MCF 10A (cell line): ENCODE results near the gene OTOL1. TPM values are rescaled to one million over a fixed set of nuclear protein-coding genes. Genes with fewer than 3 reads are reported as not detected.

ENCODE experiments used
- Bru-seq: library from RNA; stranded (reverse); fragments of 400-500 nt; gene quantifications from one replicate; lab custom pipeline; 2021; lab: Mats Ljungman, UMichigan
- BruChase-seq, 2 experiments: library from RNA; stranded (reverse); fragments of 400-500 nt; gene quantifications; one replicate each; lab custom pipeline; 2021; lab: Mats Ljungman, UMichigan
- BruUV-seq: library from RNA; stranded (reverse); fragments of 400-500 nt; replicated peaks from 2 replicates; lab custom pipeline; 2021; lab: Mats Ljungman, UMichigan
- CTCF ChIA-PET: fragments of 300-600 bp; sonication (Branson Sonifier 250); formaldehyde crosslinking; extraction: SDS; loops from one replicate; lab custom pipeline; 2021; ENCODE audit warnings: antibody characterized with exemption, inconsistent platforms; lab: Yijun Ruan, JAX
- POLR2A ChIA-PET: fragments of 300-600, 350-650 bp; sonication (Branson Sonifier 250); formaldehyde crosslinking; extraction: SDS; loops from one replicate; lab custom pipeline; 2020; ENCODE audit warnings: antibody characterized with exemption, inconsistent platforms; lab: Yijun Ruan, JAX
- DNase-seq: peaks from one replicate; pipeline ENCODE4 v3.0.0-alpha.2; 2018; ENCODE audit not compliant: unreplicated experiment
- H3K27ac Mint-ChIP-seq: one replicate; pipeline ENCODE4 v1.8.0; 2022; ENCODE audit warnings: mild to moderate bottlenecking, low read depth, mixed read lengths; ENCODE audit not compliant: unreplicated experiment
- H3K27me3 Mint-ChIP-seq: one replicate; pipeline ENCODE4 v1.8.0; 2022; ENCODE audit warnings: mixed read lengths; ENCODE audit not compliant: insufficient read depth, unreplicated experiment
- H3K36me3 Mint-ChIP-seq: one replicate; pipeline ENCODE4 v1.8.0; 2022; ENCODE audit warnings: mild to moderate bottlenecking, moderate library complexity, mixed read lengths; ENCODE audit not compliant: insufficient read depth, unreplicated experiment
- H3K4me1 Mint-ChIP-seq: one replicate; pipeline ENCODE4 v1.8.0; 2022; ENCODE audit warnings: mixed read lengths; ENCODE audit not compliant: insufficient read depth, unreplicated experiment
- H3K4me3 Mint-ChIP-seq: one replicate; pipeline ENCODE4 v1.8.0; 2022; ENCODE audit warnings: mild to moderate bottlenecking, moderate library complexity, mixed read lengths; ENCODE audit not compliant: unreplicated experiment
- H3K9me3 Mint-ChIP-seq: one replicate; pipeline ENCODE4 v1.8.0; 2022; ENCODE audit warnings: mixed read lengths; ENCODE audit not compliant: unreplicated experiment
- CTCF ChIP-seq: fragments of 200-600 bp; IDR thresholded peaks from one replicate; pipeline ENCODE4 v1.8.0; 2022; ENCODE audit warnings: antibody characterized with exemption, mild to moderate bottlenecking; ENCODE audit not compliant: unreplicated experiment
- intact Hi-C: fragments of 100-400 bp; cut with micrococcal nuclease; formaldehyde crosslinking; loops from 2 replicates; pipeline ENCODE4 v1.14.1; 2022
- long read RNA-seq: library from polyadenylated mRNA; stranded (forward); transcript quantifications from one replicate; pipeline ENCODE4 v2.0.0, GENCODE V29; 2022
- total RNA-seq: library from RNA; stranded (reverse); gene quantifications from 2 replicates; pipeline ENCODE4 v1.2.3, GENCODE V29; 2022

OTOL1 gene
- total RNA-seq (not detected in 2 replicates), Bru-seq, nascent RNA (not detected), BruChase-seq, experiment 1, labeled RNA remaining after a 6-hour chase (percentile 10 among the genes with signal in this experiment), BruChase-seq, experiment 2, labeled RNA remaining after a 2-hour chase (percentile 16 among the genes with signal in this experiment)
- long read RNA-seq: 0 reads

- BruUV-seq: no TSS peak
- ChIA-PET POLR2A (no interaction called here), CTCF (interaction anchor here (0.6 kb wide), 1 partner anchor 146 kb away, joined by 3 read pairs; no protein-coding TSS in a partner anchor)
- DNase-seq: no peak
- no peak within 1 kb of the TSS for H3K4me3 Mint-ChIP-seq
- TF ChIP-seq CTCF: no peak
- H3K9me3 Mint-ChIP-seq: peaks cover 5% of the 10 kb centered on the region
- H3K4me1 Mint-ChIP-seq: peaks cover 16% of the 10 kb centered on the region
- intact Hi-C loops: no loop called here
- no peaks in the 10 kb centered on the region for H3K27me3 Mint-ChIP-seq
- no peak within 1 kb of the TSS for H3K27ac Mint-ChIP-seq
- H3K36me3 Mint-ChIP-seq: no peaks in the 10 kb centered on the region
Observed at GRCh38 chr3:161496508-161496907, at the start of gene OTOL1. TSS of gene OTOL1 (plus strand) at chr3:161496808. CDS start at chr3:161496808, 0 bp downstream.

- no peak for DNase-seq
- Mint-ChIP-seq H3K9me3 (no peaks in the 10 kb centered on the region), H3K4me3 (no peak overlapping the region), H3K27me3 (no peaks in the 10 kb centered on the region), H3K36me3 (no peaks in the 10 kb centered on the region), H3K27ac (no peak overlapping the region), H3K4me1 (no peaks in the 10 kb centered on the region)
- ChIA-PET CTCF (interaction anchor here (0.7 to 1.4 kb wide), 6 partner anchors 18 to 1609 kb away, joined by 3 to 5 read pairs (median 3); no protein-coding TSS in a partner anchor), POLR2A (no interaction called here)
- no TSS peak for BruUV-seq
- no peak for TF ChIP-seq CTCF
- intact Hi-C loops: no loop called here
Observed at GRCh38 chr3:161449785-161450184, 46.8 kb upstream of the OTOL1 start.

GRCh38 chr3:161452179-161452578, 44.4 kb upstream of the OTOL1 start:
- H3K27me3 Mint-ChIP-seq: no peaks in the 10 kb centered on the region
- no peak overlapping the region for H3K4me3 Mint-ChIP-seq
- no TSS peak for BruUV-seq
- intact Hi-C loops: no loop called here
- H3K9me3 Mint-ChIP-seq: no peaks in the 10 kb centered on the region
- POLR2A ChIA-PET: no interaction called here
- no peak for TF ChIP-seq CTCF
- H3K36me3 Mint-ChIP-seq: no peaks in the 10 kb centered on the region
- CTCF ChIA-PET: interaction anchor here (0.6 kb wide), 1 partner anchor 1319 kb away, joined by 3 read pairs; no protein-coding TSS in a partner anchor
- no peak for DNase-seq
- H3K27ac Mint-ChIP-seq: no peak overlapping the region
- no peaks in the 10 kb centered on the region for H3K4me1 Mint-ChIP-seq

GRCh38 chr3:161454615-161455014, 42.0 kb upstream of the OTOL1 start:
- Mint-ChIP-seq H3K36me3 (no peaks in the 10 kb centered on the region), H3K4me3 (no peak overlapping the region), H3K27ac (no peak overlapping the region), H3K9me3 (no peaks in the 10 kb centered on the region), H3K27me3 (no peaks in the 10 kb centered on the region), H3K4me1 (no peaks in the 10 kb centered on the region)
- no TSS peak for BruUV-seq
- intact Hi-C loops: no loop called here
- no peak for TF ChIP-seq CTCF
- DNase-seq: no peak
- POLR2A ChIA-PET: interaction anchor here (0.8 kb wide), 1 partner anchor 158 kb away, joined by 3 read pairs; no protein-coding TSS in a partner anchor
- CTCF ChIA-PET: no interaction called here
